NK-92 (cell line): ENCODE results near the gene COL9A3.
"Not testable (repeated sequence)": the region's sequence is repeated elsewhere in the genome, so short reads cannot be mapped to it uniquely, and the experiment has no call there.

Experiments
- DNase-seq: peaks from one replicate; lab custom pipeline; 2025; ENCODE audit not compliant: unreplicated experiment; lab: John Stamatoyannopoulos, UW

Gene COL9A3

DNA sequence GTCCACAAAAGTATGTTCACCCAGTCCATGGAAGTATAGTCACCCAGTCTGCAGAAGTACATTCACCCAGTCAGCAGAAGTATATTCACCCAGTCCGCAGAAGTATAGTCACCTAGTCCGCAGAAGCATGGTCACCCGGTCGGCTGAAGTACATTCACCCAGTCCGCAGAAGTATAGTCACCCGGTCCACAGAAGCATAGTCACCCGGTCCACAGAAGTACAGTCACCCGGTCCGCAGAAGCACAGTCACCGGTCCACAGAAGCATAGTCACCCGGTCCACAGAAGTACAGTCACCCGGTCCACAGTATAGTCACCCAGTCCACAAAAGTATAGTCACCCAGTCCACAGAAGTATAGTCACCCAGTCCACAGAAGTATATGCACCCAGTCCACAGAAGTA lies 36.0 kb downstream of the COL9A3 start:
- DNase-seq: no peak

DNA sequence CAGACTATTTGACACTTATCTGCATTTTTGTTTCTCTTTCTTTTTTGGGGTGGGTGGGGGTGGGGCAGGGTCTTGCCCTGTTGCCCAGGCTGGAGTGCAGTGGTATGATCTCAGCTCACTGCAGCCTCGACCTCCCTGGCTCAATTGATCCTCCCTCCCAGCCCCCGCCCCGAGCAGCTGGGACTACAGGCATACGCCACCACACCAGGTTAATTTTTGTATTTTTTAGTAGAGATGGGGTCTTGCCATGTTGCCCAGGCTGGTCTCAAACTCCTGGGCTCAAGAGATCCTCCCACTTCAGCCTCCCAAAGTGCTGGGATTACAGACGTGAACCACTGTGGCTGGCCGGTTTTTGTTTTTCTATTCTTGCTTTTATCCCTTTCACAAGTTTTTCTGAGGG lies 36.5 kb downstream of the COL9A3 start:
- not testable (repeated sequence) for DNase-seq

DNA sequence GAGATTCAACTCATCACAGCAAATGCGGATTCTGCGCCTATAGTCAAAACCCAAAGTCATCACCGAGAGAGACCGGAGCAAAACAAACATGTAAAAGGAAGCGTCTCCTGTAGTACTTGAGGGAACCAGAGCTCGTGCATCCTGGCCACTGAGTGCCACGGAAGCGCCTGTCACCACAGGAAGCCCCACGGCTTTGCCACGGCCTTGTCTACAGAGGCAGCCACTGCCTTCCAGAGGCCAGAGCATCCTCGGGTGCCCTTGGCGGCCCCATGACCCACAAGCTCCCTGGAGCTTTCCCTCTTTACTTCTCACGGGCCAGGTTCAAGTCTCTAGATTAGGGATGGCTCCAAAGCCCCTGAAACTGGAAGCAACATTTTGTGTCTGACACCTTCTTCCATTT lies 37.3 kb downstream of the COL9A3 start:
- DNase-seq: no peak

DNA sequence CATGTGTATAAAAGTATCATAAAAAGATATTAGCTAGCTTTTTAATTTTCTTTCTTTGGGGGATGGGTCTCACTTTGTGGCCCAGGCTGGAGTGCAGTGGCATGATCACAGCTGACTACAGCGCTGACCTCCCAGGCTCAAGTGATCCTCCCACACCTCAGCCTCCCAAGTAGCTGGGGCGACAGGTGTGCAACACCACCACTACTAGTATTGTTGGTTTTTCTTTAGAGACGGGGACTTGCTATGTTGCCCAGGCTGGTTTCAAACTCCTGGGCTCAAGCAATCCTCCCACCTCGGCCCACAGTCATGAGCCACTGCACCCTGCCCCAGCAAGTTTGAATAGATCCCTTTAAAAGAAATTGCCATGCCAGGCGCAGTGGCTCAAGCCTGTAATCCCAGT lies 38.3 kb downstream of the COL9A3 start:
- no peak for DNase-seq

DNA sequence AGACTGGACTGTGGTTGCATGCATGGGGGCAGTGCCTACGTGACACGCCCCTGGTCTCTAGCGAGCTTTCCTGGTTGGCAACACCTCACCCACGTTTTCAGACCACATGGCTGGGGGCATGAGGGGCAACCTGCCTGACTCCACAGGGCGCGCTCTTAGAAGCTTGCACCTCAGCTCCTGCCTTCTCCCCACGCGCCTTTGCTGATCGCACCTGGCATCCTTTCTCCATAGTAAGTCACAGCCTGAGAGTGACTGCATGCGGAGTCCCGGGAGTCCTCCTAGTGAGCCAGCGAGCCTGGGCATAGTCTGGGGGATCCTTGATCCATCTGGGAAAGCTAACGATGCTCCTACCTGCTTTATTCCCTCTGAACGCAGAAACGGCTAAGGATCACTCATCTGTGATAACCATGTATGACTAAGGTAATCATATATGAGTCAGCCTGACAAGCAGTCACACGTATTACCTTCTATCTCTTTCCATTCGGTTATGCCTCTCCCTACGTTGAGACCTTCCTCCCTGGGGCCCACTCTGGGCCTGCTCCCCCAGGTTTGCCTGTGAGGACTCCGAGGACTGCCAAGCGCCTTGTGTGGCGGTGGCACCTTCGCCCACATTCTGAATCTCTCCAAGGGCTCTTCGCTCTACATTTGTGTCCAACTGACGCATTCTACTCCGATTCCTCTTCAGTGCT lies 40.2 kb downstream of the COL9A3 start:
- DNase-seq: no peak

DNA sequence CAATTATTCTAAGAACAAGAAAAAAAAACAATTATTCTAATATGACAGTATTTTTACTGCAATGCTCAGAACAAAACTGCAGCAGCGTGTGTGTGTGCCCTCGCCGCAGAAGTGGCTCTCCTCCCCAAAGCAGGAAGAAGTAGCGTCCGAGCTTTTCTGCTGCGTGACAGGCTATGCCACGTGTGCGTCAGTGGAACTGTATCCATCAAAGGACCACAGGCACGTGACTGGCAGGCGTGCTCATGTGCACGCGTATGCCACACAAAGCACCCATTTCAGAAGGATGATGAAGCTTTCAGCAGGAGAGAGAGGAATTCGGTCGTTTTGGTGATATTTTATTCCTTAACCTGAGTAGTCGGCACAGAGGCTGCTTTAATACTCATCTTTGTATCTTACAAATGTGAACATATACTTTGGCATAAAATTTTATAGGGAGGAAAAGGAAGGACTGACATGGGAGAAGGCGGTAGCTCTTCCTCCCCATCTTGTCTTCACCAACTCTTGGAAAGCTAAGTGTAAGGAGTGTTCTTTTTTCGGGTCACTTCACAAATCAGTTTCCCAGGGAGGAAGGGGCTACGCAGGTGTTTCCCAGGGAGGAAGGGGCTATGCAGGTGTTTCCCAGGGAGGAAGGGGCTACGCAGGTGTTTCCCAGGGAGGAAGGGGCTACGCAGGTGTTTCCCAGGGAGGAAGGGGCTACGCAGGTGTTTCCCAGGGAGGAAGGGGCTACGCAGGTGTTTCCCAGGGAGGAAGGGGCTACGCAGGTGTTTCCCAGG lies 41.4 kb downstream of the COL9A3 start:
- no peak for DNase-seq

DNA sequence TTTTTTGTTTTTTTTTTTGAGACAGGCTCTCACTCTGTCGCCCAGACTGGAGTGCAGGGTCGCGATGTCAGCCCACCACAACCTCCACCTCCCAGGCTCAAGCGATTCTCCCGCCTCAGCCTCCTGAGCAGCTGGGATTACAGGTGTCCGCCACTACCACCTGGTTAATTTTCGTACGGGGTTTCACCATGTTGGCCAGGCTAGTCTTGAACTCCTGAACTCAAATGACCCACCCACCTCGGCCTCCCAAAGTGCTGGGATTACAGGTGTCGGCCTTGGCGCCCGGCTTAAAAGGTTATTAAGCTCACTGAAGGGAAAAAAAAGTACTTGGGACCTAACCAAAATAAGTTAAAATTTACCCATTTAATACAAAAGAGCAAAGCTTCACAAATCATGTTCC lies 42.9 kb downstream of the COL9A3 start:
- DNase-seq: no peak

DNA sequence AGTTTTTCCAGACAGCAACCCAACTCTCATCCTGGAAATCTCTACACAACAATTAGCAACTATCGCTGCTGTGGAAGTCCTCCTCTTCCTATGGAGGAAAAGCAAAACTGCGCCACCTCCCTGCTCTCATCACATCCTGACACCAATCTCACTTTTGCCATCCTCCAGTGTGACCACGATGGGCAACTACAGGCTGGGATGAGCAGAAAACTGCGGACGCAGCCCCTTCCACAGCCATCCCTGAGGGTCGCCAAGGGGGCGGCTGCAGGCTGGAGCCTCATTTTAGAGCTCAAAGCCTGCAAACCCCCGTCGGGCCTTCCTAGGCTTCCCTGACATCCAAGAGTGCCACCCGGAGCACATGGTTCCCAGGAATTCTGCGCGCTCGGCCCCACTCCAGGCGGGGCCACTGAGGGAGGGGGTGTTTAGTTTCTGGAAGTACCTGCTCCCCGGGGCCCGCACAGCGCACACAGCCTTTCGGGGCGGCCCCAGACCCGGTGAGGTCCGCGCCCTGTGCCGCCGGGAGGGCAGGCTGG lies 43.6 kb downstream of the COL9A3 start:
- no peak for DNase-seq

DNA sequence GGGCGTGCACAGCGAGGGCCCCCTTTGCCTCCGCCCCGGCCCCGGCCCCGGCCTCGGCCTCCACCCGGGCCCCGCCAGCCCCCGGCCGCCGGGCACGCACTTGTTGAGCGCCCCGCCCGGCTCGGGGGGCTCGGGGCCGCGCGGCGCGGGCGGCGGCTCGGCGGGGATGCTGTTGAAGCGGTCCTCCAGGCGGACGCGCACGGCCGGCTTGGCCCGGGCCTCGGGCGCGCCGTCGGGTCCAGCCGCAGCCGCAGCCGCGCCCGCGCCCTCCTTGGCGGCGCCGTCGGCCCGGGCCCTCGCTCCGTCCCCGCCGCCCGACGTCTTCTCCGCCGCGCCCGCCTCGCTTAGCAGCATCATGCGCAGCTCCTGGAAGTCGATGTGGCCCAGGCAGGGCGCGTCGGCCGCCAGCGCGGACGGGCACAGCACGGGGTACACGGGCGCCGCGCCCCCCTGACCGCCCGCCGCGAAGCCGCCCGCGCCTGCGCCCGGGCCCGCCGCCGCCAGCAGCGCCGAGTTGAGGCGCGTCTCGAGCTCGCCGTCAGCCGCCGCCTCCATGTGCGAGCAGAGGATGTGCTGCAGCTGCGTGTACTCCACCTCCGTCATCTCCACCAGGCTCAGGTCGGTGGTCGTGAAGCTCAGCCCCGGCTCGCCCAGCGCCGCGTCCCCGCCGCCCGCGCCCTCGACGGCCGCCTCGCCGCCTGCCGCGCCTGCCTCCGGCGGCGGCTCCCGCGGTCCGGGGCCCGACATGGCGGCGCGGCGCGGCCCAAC lies 44.3 kb downstream of the COL9A3 start:
- no peak for DNase-seq

DNA sequence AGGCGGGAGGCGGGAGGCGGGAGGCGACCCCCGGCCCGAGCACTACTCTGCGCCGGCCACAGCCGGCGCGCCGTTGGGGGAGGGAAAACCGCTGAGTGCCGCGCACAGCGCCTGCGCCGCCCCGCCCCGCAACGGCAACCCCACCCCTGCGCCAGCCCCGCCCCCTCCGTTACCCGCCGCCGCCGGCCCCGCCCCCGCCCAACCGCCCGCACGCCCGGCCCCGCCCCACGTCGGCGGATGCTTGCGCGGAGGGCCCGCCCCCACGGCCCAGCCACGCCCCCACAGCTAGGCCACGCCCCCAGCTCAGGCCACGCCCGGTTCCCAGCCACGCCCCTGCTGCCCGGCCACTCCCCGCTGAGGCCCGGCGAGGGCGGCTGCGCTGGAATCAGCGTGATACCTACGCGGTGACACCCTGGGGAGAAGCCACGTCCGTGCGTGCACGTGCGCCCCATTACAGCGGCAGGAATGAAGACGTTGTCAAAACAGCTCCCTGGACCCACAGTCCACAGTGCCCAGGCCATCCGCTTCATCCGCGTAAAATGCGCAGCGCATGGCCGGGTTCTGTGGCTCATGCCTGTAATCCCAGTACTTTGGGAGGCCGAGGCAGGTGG lies 45.0 kb downstream of the COL9A3 start, which contains the start of gene TCFL5:
Gene TCFL5, minus strand, starts transcription at position 97 of the 611 bp plus-strand sequence. CDS start 152 bp downstream, outside the sequence.
- DNase-seq: peak; percentile 33

DNA sequence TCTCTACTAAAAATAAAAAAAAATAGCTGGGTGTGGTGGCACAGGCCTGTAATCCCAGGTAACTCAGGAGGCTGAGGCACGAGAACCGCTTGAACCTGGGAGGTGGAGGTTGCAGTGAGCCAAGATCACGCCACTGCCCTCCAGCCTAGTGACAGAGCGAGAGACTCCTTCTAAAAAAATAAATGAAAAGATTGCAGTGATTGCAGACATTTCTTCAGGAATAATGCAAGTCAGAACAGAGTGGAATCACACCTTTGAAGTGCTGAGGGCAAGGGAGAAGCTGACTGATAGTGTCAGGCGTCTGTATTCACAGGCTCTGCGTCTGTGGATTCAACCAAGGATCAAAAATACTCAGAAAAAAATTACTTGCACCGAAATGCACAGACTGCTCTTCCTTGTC lies 47.4 kb downstream of the COL9A3 start:
- DNase-seq: no peak

DNA sequence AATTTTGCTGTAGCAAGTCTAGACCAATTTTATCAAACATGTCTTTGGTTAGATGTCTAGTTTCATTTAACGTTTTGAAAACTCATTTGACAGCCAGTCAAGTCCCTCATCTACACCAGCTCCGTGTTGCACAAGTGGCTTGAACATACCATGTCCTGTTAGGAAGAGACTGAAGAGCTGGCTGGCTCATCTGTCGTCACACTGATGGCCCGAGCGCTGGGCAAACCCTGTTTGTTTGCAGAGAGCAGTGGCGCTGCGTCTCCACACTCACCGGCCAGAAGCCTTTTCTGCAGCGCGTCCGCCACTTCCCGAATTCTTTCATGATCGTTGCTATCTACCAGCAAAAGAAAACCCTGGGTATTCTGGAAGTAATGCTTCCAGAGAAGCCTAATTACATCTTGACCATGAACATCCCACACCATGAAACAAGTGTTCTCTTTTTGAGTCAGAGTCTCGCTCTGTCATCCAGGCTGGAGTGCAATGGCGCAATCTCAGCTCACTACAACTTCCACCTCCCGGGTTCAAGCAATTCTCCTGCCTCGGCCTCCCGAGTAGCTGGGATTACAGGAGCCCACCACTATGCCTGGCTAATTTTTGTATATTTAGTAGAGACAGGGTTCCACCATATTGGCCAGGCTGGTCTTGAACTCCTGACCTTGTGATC lies 55.5 kb downstream of the COL9A3 start:
- DNase-seq: no peak

DNA sequence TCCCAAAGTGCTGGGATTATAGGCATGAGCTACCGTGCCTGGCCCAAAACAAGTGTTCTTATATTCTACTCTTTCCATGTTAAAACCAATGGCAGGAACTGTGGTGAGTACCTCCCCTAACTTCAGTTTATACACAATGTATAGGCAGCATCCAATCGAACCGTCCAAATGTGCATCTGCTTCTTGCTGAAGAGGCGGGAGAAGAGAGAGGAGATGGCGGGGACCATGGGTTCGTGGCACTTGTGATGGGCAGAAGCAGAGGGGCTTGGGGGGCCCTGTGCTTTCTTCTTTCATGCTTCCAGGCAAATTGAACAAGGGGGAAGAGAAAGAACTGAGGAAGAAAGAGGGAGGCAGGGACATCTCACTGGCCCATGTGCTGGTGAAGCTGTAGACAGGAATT lies 56.0 kb downstream of the COL9A3 start:
- no peak for DNase-seq

DNA sequence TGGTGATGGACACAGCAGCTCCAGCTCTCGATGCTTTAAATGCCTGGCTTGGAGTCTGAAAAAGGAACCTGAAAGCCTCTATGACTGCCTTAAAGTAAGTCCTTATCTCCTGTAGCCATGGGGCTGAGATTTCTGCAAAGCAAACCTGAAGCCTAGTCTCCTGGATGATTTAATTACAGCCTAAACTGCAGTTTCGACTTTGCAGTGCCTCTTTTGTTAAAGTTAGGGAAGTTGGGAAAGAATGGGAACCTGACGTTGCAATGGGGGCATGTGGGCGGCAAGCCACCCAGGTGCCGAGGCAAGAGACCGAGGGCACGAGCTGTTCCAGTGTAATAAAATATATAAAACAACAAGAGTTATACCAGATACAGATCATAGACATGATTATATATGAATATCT lies 56.4 kb downstream of the COL9A3 start:
- no peak for DNase-seq

DNA sequence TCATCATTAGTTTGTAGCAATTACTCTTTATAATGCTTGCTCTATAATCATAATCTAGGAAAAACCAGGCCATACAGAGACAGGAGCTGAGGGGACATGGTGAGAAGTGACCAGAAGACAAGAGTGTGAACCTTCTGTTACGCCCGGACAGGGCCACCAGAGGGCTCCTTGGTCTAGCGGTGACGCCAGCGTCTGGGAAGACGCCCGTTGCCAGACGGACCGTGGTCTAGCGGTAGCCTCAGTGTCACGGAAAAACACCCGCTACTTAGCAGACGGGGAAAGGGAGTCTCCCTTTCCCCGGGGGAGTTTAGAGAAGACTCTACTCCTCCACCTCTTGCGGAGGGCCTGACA lies 56.8 kb downstream of the COL9A3 start:
- DNase-seq: not testable (repeated sequence)

DNA sequence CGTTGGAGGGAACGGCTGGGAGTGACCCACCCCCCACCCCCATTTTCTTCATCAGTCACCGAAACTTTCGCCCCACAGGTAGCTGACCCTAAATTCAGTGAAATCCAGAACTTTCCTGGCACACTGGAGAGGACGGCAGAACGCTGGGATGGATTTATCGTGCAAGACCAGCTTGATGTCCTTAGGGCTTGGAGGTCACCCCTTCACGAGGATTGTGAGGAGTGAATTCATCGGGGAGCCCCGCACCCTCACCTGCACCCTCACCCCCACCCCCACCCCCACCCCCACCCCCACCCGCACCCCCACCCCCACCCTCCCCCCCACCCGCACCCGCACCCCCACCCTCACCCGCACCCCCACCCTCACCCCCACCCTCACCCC lies 58.1 kb downstream of the COL9A3 start:
- DNase-seq: no peak

DNA sequence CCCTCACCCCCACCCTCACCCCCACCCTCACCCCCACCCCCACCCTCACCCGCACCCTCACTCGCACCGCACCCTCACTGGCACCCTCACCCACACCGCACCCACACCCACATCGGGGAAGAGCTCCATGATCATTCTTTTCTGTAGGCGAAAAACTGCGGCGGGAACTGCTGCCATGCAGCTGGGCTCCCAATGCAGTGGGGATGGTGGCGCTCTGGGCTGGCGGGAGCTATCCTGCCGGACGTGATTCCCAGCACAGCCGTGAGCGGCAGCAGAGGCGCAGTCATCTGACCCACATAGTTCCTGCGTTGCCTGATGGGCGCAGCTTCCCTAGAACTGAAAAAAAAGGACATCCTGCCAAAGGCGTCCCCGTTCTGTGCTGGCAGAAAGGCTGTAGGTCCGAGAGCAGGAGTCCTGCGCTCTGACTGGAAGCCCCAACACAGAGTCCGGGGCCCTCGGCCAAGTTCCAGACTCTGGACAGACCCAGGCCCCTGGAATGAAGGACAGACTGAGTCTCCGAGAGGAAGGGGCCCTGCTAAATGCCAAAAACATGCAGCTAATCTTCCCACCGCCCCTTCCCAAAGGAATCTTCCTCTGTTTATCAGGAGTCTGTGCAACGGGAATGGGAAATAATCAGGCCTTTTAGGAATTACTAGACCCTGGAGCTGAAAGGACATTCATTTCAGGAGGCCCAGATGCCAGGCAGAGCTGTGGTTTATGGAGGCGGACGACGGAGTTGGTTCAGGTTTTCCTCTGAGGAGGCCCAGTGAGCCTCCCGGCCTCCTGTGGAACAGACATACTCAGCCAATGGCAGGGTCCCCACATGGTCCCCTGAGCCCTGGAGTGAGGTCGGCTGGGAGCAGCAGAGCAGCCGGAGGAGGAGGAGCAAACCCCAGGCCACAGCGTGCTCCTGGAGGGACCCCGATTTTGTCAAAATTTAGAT lies 58.8 kb downstream of the COL9A3 start:
- DNase-seq: no peak

DNA sequence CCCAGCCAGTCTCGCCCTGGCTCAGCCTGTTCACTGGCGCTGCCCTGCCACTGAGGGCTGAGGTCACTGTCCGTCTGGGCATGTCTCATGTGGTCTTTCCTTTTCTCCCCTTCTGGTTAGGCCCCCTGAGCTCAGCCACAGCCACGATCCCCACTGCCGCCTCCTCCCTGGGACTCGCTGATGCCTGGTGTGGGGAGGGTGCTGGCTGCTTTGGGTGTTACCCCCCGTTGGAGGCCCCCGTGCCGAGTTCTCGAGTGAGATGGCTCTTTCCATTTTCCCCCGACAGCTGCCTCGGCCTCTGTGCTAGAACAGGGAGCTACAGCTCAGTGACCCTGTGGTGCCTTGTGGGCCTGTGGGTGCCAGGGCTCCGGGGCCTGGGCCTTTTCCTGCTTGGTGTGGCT lies 59.7 kb downstream of the COL9A3 start:
- DNase-seq: no peak

DNA sequence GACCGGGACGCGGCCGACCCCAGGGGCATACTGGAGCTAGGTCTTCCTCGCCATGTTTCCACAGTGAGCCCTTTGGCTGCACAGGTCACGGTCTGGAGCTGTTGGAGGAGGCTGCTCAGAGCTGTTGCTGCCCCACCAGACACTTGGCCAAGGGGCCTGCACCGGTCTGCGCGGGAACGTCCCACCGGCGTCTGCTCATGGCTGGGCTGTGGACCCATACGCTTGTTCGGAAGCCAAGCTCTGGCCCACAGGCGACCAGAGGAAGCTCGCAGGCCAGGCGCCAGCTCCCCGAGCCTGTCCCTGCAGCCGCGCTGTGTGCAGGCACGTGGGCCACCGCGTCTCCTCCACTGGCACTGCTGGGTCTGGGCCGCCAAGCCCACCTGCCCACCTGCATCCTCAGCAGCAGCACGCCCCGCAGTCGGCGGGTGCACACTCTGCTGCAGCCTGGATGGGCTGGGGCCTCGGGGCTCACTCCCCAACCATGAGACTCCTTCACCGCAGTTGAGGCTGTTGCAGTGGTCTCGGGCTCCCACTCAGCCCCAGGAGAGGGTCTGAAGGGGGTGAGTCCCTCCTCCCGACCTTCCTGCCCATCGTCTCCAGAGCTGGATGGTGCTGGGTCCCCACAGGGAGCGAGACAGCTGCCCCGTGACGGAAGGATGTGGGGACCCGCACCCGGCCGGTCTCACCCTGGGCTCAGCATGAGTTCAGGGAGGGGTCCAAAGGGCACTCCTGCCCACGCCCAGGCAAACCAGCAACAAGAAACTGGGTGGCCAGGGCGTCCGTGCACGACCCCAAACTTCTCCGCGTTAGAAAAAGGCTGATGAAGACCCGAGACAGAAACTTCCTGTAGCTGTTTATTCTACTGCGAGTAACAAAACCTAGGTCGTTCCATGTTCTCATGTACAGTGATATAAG lies 60.3 kb downstream of the COL9A3 start:
- no peak for DNase-seq
